Endothelial cell of umbilical vein (primary cell): ENCODE data around the gene DENND1B. TPM values are rescaled to one million over a fixed set of nuclear protein-coding genes. Genes with fewer than 3 reads are reported as not detected.

Source experiments
- BruUV-seq: library from RNA; stranded (reverse); fragments of 400-500 nt; replicated peaks from 2 replicates; lab custom pipeline; 2021; lab: Mats Ljungman, UMichigan
- CTCF ChIA-PET: fragments of 300-600, 350-600 bp; sonication (Branson Sonifier 250); formaldehyde crosslinking; loops from one replicate; lab custom pipeline; 2021; ENCODE audit warnings: antibody characterized with exemption, inconsistent platforms; lab: Charles Lee
- POLR2A ChIA-PET: fragments of 300-600, 350-600 bp; sonication (Branson Sonifier 250); formaldehyde crosslinking; loops from one replicate; lab custom pipeline; 2021; ENCODE audit warnings: antibody characterized with exemption, inconsistent platforms; lab: Charles Lee
- DNase-seq: peaks from one replicate; pipeline ENCODE4 v3.0.0-alpha.2; 2011; ENCODE audit warnings: low read depth, low spot score
- FAIRE-seq: peaks from 2 replicates; lab custom pipeline; 2011; peaks lifted over from hg19 to GRCh38; lab: Jason Lieb, UNC
- H2AFZ ChIP-seq: 2 replicates; pipeline ENCODE4 v1.6.0; 2012; ENCODE audit warnings: low read depth, low read length, control low read depth, inconsistent platforms
- H3K27ac ChIP-seq: 2 replicates; pipeline ENCODE4 v1.5.1; 2011; ENCODE audit warnings: low read depth, mild to moderate bottlenecking, control low read depth, low read length, moderate library complexity; ENCODE audit not compliant: insufficient read depth
- H3K27me3 ChIP-seq, 2 experiments: 2 replicates each; pipeline versions ENCODE4 v1.6.0 to v1.6.1; 2011; ENCODE audit warnings: low read length in 2 of 2, mixed read lengths in 1 of 2; ENCODE audit not compliant: control insufficient read depth in 2 of 2, insufficient read depth in 2 of 2
- H3K36me3 ChIP-seq, 2 experiments: 2 replicates in 1 of 2; 3 replicates in 1 of 2; pipeline ENCODE4 v1.5.1; 2011; ENCODE audit warnings: low read length in 2 of 2, mild to moderate bottlenecking in 1 of 2, moderate library complexity in 1 of 2; ENCODE audit not compliant: control insufficient read depth in 2 of 2, insufficient read depth in 2 of 2; ENCODE audit errors: extremely low read depth in 1 of 2
- H3K4me1 ChIP-seq: 3 replicates; pipeline ENCODE4 v1.5.1; 2011; ENCODE audit warnings: mild to moderate bottlenecking, low read length; ENCODE audit not compliant: control insufficient read depth, insufficient read depth; ENCODE audit errors: extremely low read depth
- H3K4me2 ChIP-seq: 2 replicates; pipeline ENCODE4 v1.6.1; 2011; ENCODE audit warnings: low read length, control low read depth, mixed read lengths; ENCODE audit not compliant: insufficient read depth
- H3K4me3 ChIP-seq, 3 experiments: fragments of 200-600 bp in 1 of 3; sonication (generic), shearing (Covaris generic) in 1 of 3; replicated peaks in 1 of 3; 2 replicates each; pipeline ENCODE4 v1.5.1; 2011 to 2016; ENCODE audit warnings: control low read depth in 3 of 3, low read length in 3 of 3, mild to moderate bottlenecking in 2 of 3, inconsistent platforms in 1 of 3, low read depth in 1 of 3, moderate library complexity in 1 of 3; ENCODE audit not compliant: insufficient read depth in 1 of 3
- H3K79me2 ChIP-seq: 2 replicates; pipeline ENCODE4 v1.6.0; 2012; ENCODE audit warnings: low read length, inconsistent platforms; ENCODE audit not compliant: control insufficient read depth, insufficient read depth
- H3K9ac ChIP-seq: replicated peaks from 2 replicates; pipeline ENCODE3; 2011; ENCODE audit warnings: low read length, control low read depth; ENCODE audit not compliant: insufficient read depth; ENCODE audit errors: extremely low read depth
- H3K9me1 ChIP-seq: replicated peaks from 3 replicates; pipeline ENCODE4 v1.6.0; 2011; ENCODE audit warnings: mild to moderate bottlenecking, low read length; ENCODE audit not compliant: control insufficient read depth, insufficient read depth; ENCODE audit errors: extremely low read depth
- H3K9me3 ChIP-seq: replicated peaks from 2 replicates; pipeline ENCODE4 v1.5.1; 2012; ENCODE audit warnings: low read length, inconsistent platforms; ENCODE audit not compliant: control insufficient read depth, insufficient read depth
- H4K20me1 ChIP-seq: replicated peaks from 2 replicates; pipeline ENCODE3; 2011; ENCODE audit warnings: mild to moderate bottlenecking, low read length; ENCODE audit not compliant: control insufficient read depth, insufficient read depth; ENCODE audit errors: extremely low read depth
- CTCF ChIP-seq, 2 donors: IDR thresholded peaks; 1 replicate in 1 of 2; 2 replicates in 1 of 2; pipeline ENCODE4 v1.5.1; 2011; ENCODE audit warnings: low read length in 2 of 2, mild to moderate bottlenecking in 2 of 2, moderate library complexity in 2 of 2, control low read depth in 1 of 2, inconsistent platforms in 1 of 2, low read depth in 1 of 2; ENCODE audit not compliant: insufficient read depth in 1 of 2; ENCODE audit errors: extremely low read depth in 1 of 2
- EZH2 ChIP-seq: IDR thresholded peaks from 2 replicates; pipeline ENCODE4 v1.6.1; 2012; ENCODE audit warnings: borderline replicate concordance, low read depth, mild to moderate bottlenecking, moderate library complexity, low read length, inconsistent platforms; ENCODE audit not compliant: severe bottlenecking
- FOS ChIP-seq: IDR thresholded peaks from 2 replicates; pipeline ENCODE4 v1.6.1; 2011; ENCODE audit warnings: mild to moderate bottlenecking, low read length, moderate library complexity, borderline replicate concordance; ENCODE audit not compliant: insufficient read depth
- GATA2 ChIP-seq: IDR thresholded peaks from 2 replicates; pipeline ENCODE4 v1.7.0; 2011; ENCODE audit warnings: low read depth, mild to moderate bottlenecking, moderate library complexity, mixed read lengths, low read length; ENCODE audit not compliant: insufficient read length, insufficient read depth
- JUN ChIP-seq: IDR thresholded peaks from 2 replicates; pipeline ENCODE4 v1.6.1; 2011; ENCODE audit warnings: borderline replicate concordance, low read depth; ENCODE audit not compliant: insufficient read length, insufficient read depth
- MAX ChIP-seq: IDR thresholded peaks from 2 replicates; pipeline ENCODE4 v1.6.1; 2011; ENCODE audit not compliant: insufficient read depth, insufficient read length
- MYC ChIP-seq: IDR thresholded peaks from one replicate; pipeline ENCODE4 v1.6.1; 2011; ENCODE audit warnings: mild to moderate bottlenecking, low read depth, low read length
- POLR2AphosphoS5 ChIP-seq: IDR thresholded peaks from 2 replicates; pipeline ENCODE4 v1.6.1; 2012; ENCODE audit warnings: low read depth, mild to moderate bottlenecking, control low read depth, low read length, moderate library complexity; ENCODE audit not compliant: insufficient read depth
- dilution Hi-C: fragments of 300-500 bp; cut with MboI; formaldehyde crosslinking; loops from one replicate; pipeline ENCODE4 v1.15.0; 2019; ENCODE audit warnings: low sequenced_read_pairs; ENCODE audit not compliant: extremely low pct_ligation_motif_present
- intact Hi-C: fragments of 100-400 bp; cut with micrococcal nuclease; formaldehyde crosslinking; loops from one replicate; pipeline ENCODE4 v1.10.0; 2022
- polyA plus RNA-seq, 4 experiments: library from polyadenylated mRNA; depleted of rRNA in 3 of 4; stranded (reverse) in 3 of 4; unstranded in 1 of 4; fragments of >200 nt; gene quantifications; 2 replicates each; pipeline versions ENCODE4 v1.2.1 to v1.2.3, GENCODE V29; 2011 to 2012; ENCODE audit warnings: missing spikeins in 1 of 4
- total RNA-seq: library from RNA; stranded (reverse); gene quantifications from 2 replicates; pipeline ENCODE4 v1.2.3, GENCODE V29; 2021

The DENND1B gene
- total and polyA plus RNA-seq, 2 donors (not counting 3 experiments of a cell fraction or from before 2014, with no cell fraction given) = 0.97 to 3.3 TPM

GRCh38 chr1:197544130-197544529 lies 231.2 kb downstream of the DENND1B start:
- dilution Hi-C loops = no loop called here
- Histone ChIP-seq H3K4me3 (no peak overlapping the region), H3K9me1 (no peaks in the 10 kb centered on the region), H3K79me2 (no peaks in the 10 kb centered on the region), H3K36me3 (no peaks in the 10 kb centered on the region), H3K9ac (no peak overlapping the region), H2AFZ (no peak overlapping the region), H3K27me3 (no peaks in the 10 kb centered on the region), H3K27ac (no peak overlapping the region), H3K4me2 (no peak overlapping the region), H3K4me1 (no peaks in the 10 kb centered on the region), H3K9me3 (no peaks in the 10 kb centered on the region), H4K20me1 (no peaks in the 10 kb centered on the region)
- DNase-seq (no peak), FAIRE-seq (no peak)
- no TSS peak for BruUV-seq
- ChIA-PET POLR2A (no interaction called here), CTCF (interaction anchor here (1.0 to 1.9 kb wide), 2 partner anchors 23 to 25 kb away, joined by 3 to 9 read pairs; no protein-coding TSS in a partner anchor)
- intact Hi-C loops = no loop called here
- no peak for TF ChIP-seq MYC
- TF ChIP-seq GATA2 = no peak
- TF ChIP-seq MAX = no peak

GRCh38 chr1:197541411-197541810 lies 233.9 kb downstream of the DENND1B start:
- BruUV-seq = no TSS peak
- H3K4me1 ChIP-seq = no peaks in the 10 kb centered on the region
- intact Hi-C loops (no loop called here), dilution Hi-C loops (no loop called here)
- no peak for DNase-seq
- no peaks in the 10 kb centered on the region for H3K9me1 ChIP-seq
- no peak for FAIRE-seq
- H4K20me1 ChIP-seq = no peaks in the 10 kb centered on the region
- POLR2A ChIA-PET = no interaction called here
- no peak overlapping the region for H3K4me2 ChIP-seq
- no peak overlapping the region for H3K27ac ChIP-seq
- no peak overlapping the region for H3K9ac ChIP-seq
- no peaks in the 10 kb centered on the region for H3K9me3 ChIP-seq
- no peaks in the 10 kb centered on the region for H3K36me3 ChIP-seq
- TF ChIP-seq GATA2 (no peak), MYC (no peak), FOS (no peak), POLR2AphosphoS5 (no peak), JUN (no peak), EZH2 (no peak), MAX (no peak), CTCF (IDR thresholded peaks at IDR 0.05; ENCODE audit: extremely low read depth in 1 of 2, insufficient read depth in 1 of 2, low read depth in 1 of 2, low read length in 2 of 2) (no peak)
- no peak overlapping the region for H3K4me3 ChIP-seq
- H2AFZ ChIP-seq = no peak overlapping the region
- CTCF ChIA-PET = interaction anchor here (0.7 kb wide), 1 partner anchor 15 kb away, joined by 3 read pairs; no protein-coding TSS in a partner anchor
- H3K79me2 ChIP-seq = no peaks in the 10 kb centered on the region
- no peaks in the 10 kb centered on the region for H3K27me3 ChIP-seq
